Mesendoderm (in vitro differentiated cells): ENCODE results near the gene IL17B.
"Not testable (repeated sequence)": the region's sequence is repeated elsewhere in the genome, so short reads cannot be mapped to it uniquely, and the experiment has no call there.

ENCODE experiments used
- DNase-seq: peaks from one replicate; pipeline ENCODE4 v3.0.0; 2013
- H2AK5ac ChIP-seq: 2 replicates; pipeline ENCODE4 v1.6.1; 2013; ENCODE audit warnings: low read length, inconsistent platforms
- H2BK120ac ChIP-seq: 2 replicates; pipeline ENCODE4 v1.6.1; 2013; ENCODE audit warnings: low read depth, mild to moderate bottlenecking, low read length, moderate library complexity, mixed read lengths
- H2BK15ac ChIP-seq: replicated peaks from 2 replicates; pipeline ENCODE4 v1.6.1; 2013; ENCODE audit warnings: low read depth, mild to moderate bottlenecking, moderate library complexity
- H2BK5ac ChIP-seq: 2 replicates; pipeline ENCODE4 v1.6.1; 2013; ENCODE audit warnings: low read length, inconsistent platforms
- H3K18ac ChIP-seq: 2 replicates; pipeline ENCODE4 v1.6.1; 2013; ENCODE audit warnings: mild to moderate bottlenecking, low read length, mixed read lengths
- H3K23ac ChIP-seq: one replicate; pipeline ENCODE4 v1.6.1; 2013; ENCODE audit warnings: low read length
- H3K27ac ChIP-seq: 2 replicates; pipeline ENCODE4 v1.5.1; 2013; ENCODE audit warnings: low read depth, mild to moderate bottlenecking, inconsistent platforms, low read length, moderate library complexity
- H3K27me3 ChIP-seq: 2 replicates; pipeline ENCODE4 v1.6.1; 2013; ENCODE audit warnings: low read length, control low read depth, mild to moderate bottlenecking, inconsistent platforms; ENCODE audit not compliant: insufficient read depth, poor library complexity
- H3K36me3 ChIP-seq: 2 replicates; pipeline ENCODE4 v1.6.1; 2013; ENCODE audit warnings: low read length, inconsistent platforms; ENCODE audit not compliant: control insufficient read depth, insufficient read depth
- H3K4ac ChIP-seq: one replicate; pipeline ENCODE4 v1.6.1; 2013; ENCODE audit warnings: low read depth, mild to moderate bottlenecking, low read length, moderate library complexity
- H3K4me1 ChIP-seq: 2 replicates; pipeline ENCODE4 v1.6.1; 2013; ENCODE audit warnings: low read depth, low read length, inconsistent platforms; ENCODE audit not compliant: control insufficient read depth
- H3K4me2 ChIP-seq: 2 replicates; pipeline ENCODE4 v1.6.1; 2013; ENCODE audit warnings: low read length
- H3K4me3 ChIP-seq: 2 replicates; pipeline ENCODE4 v1.5.1; 2013; ENCODE audit warnings: mild to moderate bottlenecking, low read length
- H3K56ac ChIP-seq: one replicate; pipeline ENCODE4 v1.6.1; 2013; ENCODE audit warnings: low read length
- H3K79me1 ChIP-seq: 2 replicates; pipeline ENCODE4 v1.6.1; 2013; ENCODE audit warnings: low read length, inconsistent platforms
- H3K79me2 ChIP-seq: 2 replicates; pipeline ENCODE4 v1.6.1; 2013; ENCODE audit warnings: mild to moderate bottlenecking, low read length; ENCODE audit not compliant: control insufficient read depth, insufficient read depth
- H3K9ac ChIP-seq: 2 replicates; pipeline ENCODE4 v1.6.1; 2013; ENCODE audit warnings: low read length, inconsistent platforms
- H4K5ac ChIP-seq: one replicate; pipeline ENCODE4 v1.6.1; 2013; ENCODE audit warnings: low read length
- H4K8ac ChIP-seq: one replicate; pipeline ENCODE4 v1.6.1; 2013; ENCODE audit warnings: low read depth, mild to moderate bottlenecking, control low read depth, low read length, moderate library complexity
- whole genome bisulfite sequencing: extraction: QIAGEN DNeasy Blood & Tissue Kit; methylation state at CpG from one replicate; pipeline ENCODE4 v1.1.7; 2013; ENCODE audit warnings: low lambda C conversion rate, missing lambda C conversion rate; ENCODE audit not compliant: insufficient coverage; ENCODE audit errors: extremely low coverage; 5-methylcytosine and 5-hydroxymethylcytosine counted together

IL17B gene

GRCh38 chr5:149391076-149391475 is 12.0 kb upstream of the IL17B start:
- not testable (repeated sequence) for H3K9ac ChIP-seq, H3K79me1 ChIP-seq, H3K4me2 ChIP-seq, H3K56ac ChIP-seq, H2AK5ac ChIP-seq, DNase-seq, H3K27ac ChIP-seq, H2BK120ac ChIP-seq, H2BK5ac ChIP-seq, H3K79me2 ChIP-seq, H3K36me3 ChIP-seq, H2BK15ac ChIP-seq, H3K23ac ChIP-seq, H3K4me3 ChIP-seq, H3K27me3 ChIP-seq, H4K5ac ChIP-seq, H3K18ac ChIP-seq, H3K4me1 ChIP-seq, H4K8ac ChIP-seq, H3K4ac ChIP-seq
- no CpG with 5 or more reads among the region's 6 CpGs for WGBS

GRCh38 chr5:149389552-149390495 is 10.7 kb upstream of the IL17B start:
- Histone ChIP-seq H3K4me3 (no peak overlapping the region), H3K9ac (no peak overlapping the region), H3K36me3 (no peaks in the 10 kb centered on the region), H4K8ac (no peak overlapping the region), H2BK120ac (no peak overlapping the region), H4K5ac (no peak overlapping the region), H2AK5ac (no peak overlapping the region), H3K79me2 (no peaks in the 10 kb centered on the region), H2BK15ac (no peak overlapping the region), H3K56ac (no peak overlapping the region), H3K18ac (no peak overlapping the region), H3K4me2 (no peak overlapping the region), H3K23ac (no peak overlapping the region), H3K27ac (no peak overlapping the region), H3K79me1 (no peaks in the 10 kb centered on the region), H3K4ac (no peak overlapping the region), H2BK5ac (no peak overlapping the region), H3K4me1 (peaks cover 6% of the 10 kb centered on the region), H3K27me3 (no peaks in the 10 kb centered on the region)
- no CpG with 5 or more reads among the region's 11 CpGs for WGBS
- DNase-seq: no peak

GRCh38 chr5:149388498-149389190 is 9.6 kb upstream of the IL17B start:
- Histone ChIP-seq H3K4me3 (no peak overlapping the region), H4K8ac (no peak overlapping the region), H2BK15ac (no peak overlapping the region), H2BK120ac (no peak overlapping the region), H3K27me3 (no peaks in the 10 kb centered on the region), H3K79me2 (no peaks in the 10 kb centered on the region), H3K36me3 (no peaks in the 10 kb centered on the region), H2AK5ac (no peak overlapping the region), H3K18ac (no peak overlapping the region), H3K4me2 (no peak overlapping the region), H3K4me1 (peaks cover 6% of the 10 kb centered on the region), H3K9ac (no peak overlapping the region), H3K79me1 (no peaks in the 10 kb centered on the region), H3K27ac (no peak overlapping the region), H3K4ac (no peak overlapping the region), H4K5ac (no peak overlapping the region), H3K56ac (no peak overlapping the region), H3K23ac (no peak overlapping the region), H2BK5ac (no peak overlapping the region)
- no peak for DNase-seq
- no CpG with 5 or more reads among the region's 7 CpGs for WGBS

DNA sequence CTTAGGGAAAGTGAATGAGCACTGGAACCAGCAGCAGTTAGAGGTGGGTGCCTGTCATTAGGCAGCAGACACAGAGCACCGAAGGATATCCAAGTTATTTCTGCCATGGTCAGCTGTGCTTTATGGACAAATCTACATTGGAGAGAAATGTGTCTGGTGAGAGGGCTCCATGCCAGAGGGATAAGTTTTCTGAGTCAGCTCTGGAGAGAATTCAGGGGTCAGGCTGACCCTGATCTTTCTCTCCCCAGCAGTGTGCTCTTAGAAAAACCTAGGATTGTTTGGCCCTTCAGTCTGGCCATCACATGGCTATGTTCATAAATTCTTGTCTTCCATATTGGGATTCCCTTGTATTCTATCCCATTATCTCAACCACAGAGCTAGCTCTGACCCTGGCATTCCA is 8.9 kb upstream of the IL17B start:
- Histone ChIP-seq H3K18ac (no peak overlapping the region), H3K9ac (no peak overlapping the region), H3K23ac (no peak overlapping the region), H4K8ac (no peak overlapping the region), H4K5ac (no peak overlapping the region), H3K4me3 (no peak overlapping the region), H3K56ac (no peak overlapping the region), H3K79me1 (no peaks in the 10 kb centered on the region), H3K4ac (no peak overlapping the region), H3K27ac (no peak overlapping the region), H3K27me3 (no peaks in the 10 kb centered on the region), H3K4me2 (no peak overlapping the region), H3K79me2 (no peaks in the 10 kb centered on the region), H3K4me1 (peaks cover 6% of the 10 kb centered on the region), H3K36me3 (no peaks in the 10 kb centered on the region), H2BK5ac (no peak overlapping the region), H2BK120ac (no peak overlapping the region), H2AK5ac (no peak overlapping the region), H2BK15ac (no peak overlapping the region)
- DNase-seq: no peak
- WGBS: no CpG with 5 or more reads among the region's 1 CpG

DNA sequence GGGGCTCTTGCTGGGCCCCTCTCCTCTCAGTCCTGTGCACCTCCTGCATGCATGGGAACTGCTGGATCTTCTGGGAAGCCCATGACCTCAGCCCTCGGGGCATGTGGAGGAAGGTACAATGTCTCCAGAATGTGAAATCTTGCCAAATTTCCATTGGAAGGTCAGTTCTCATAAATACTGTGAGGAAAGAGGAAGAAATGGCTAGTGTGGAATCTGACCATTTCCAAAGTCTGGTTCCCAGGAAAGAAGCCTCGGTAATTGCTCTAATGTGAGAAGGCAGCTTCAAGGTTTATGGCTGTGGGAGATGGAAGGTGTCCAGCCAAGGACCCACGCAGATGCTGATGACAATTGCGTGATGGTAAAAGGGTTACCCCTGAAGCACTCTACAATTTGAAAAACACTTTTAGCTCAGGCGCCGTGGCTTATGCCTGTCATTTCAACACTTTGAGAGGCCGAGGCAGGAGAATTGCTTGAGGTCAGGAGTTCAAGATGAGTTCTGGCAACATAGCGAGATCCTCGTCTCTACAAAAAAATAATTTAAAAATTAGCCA is 8.1 kb upstream of the IL17B start:
- Histone ChIP-seq H3K56ac (no peak overlapping the region), H3K27ac (no peak overlapping the region), H3K4me3 (no peak overlapping the region), H3K9ac (no peak overlapping the region), H3K4me2 (no peak overlapping the region), H2BK15ac (no peak overlapping the region), H3K4ac (no peak overlapping the region), H2BK120ac (no peak overlapping the region), H3K23ac (no peak overlapping the region), H2AK5ac (no peak overlapping the region), H4K5ac (no peak overlapping the region), H4K8ac (no peak overlapping the region), H2BK5ac (no peak overlapping the region), H3K79me2 (no peaks in the 10 kb centered on the region), H3K18ac (no peak overlapping the region), H3K4me1 (peaks cover 6% of the 10 kb centered on the region), H3K79me1 (no peaks in the 10 kb centered on the region), H3K36me3 (no peaks in the 10 kb centered on the region), H3K27me3 (no peaks in the 10 kb centered on the region)
- no CpG with 5 or more reads among the region's 9 CpGs for whole genome bisulfite sequencing
- DNase-seq: no peak
